ENCODE data around the gene SERPINB11. TPM values are rescaled to one million over a fixed set of nuclear protein-coding genes. Genes with fewer than 3 reads are reported as not detected.

Gene SERPINB11
- total RNA-seq, 2 experiments from 2014 or later, result not detected

DNA sequence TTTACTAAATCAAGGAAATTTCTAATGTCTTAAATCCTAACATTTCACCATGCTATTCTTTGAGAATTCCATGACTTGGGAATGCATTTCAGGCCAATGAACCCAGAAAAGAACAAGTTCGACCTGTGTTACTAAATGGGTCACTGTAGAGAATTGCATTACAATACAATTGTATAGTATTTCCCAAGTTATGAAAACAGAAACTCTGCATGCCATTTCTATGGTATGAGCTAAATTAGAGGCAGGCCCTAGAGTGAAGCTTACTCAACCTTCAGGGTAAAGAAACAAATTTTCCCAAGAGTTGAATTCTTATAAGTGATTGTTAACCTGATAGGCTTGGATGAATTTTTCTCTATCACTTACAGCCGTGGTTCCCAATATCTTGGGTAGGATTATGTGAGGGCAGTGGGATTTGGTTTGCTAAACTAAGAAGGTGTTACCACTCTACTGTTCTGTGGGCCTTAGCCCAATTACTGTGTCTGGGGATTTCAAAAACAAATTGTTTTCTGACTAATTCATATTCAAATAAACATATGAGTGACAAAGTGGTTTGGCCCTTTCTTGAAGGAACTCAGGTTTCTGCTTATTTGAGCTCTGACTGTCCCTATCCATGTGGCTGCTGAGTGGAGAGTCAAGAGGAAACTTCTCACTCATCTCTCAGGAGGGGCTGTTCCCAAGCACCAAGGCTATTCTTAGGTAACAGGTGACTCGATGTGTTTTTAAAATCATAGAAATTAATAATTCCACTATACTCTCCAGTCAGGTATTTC is 61.3 kb downstream of the SERPINB11 start:
- POLR2A ChIA-PET, result interaction anchor here (0.7 to 1.1 kb wide), 2 partner anchors 22 to 125 kb away, joined by 3 to 10 read pairs; no protein-coding TSS in a partner anchor
- TF ChIP-seq, protein P1, sequence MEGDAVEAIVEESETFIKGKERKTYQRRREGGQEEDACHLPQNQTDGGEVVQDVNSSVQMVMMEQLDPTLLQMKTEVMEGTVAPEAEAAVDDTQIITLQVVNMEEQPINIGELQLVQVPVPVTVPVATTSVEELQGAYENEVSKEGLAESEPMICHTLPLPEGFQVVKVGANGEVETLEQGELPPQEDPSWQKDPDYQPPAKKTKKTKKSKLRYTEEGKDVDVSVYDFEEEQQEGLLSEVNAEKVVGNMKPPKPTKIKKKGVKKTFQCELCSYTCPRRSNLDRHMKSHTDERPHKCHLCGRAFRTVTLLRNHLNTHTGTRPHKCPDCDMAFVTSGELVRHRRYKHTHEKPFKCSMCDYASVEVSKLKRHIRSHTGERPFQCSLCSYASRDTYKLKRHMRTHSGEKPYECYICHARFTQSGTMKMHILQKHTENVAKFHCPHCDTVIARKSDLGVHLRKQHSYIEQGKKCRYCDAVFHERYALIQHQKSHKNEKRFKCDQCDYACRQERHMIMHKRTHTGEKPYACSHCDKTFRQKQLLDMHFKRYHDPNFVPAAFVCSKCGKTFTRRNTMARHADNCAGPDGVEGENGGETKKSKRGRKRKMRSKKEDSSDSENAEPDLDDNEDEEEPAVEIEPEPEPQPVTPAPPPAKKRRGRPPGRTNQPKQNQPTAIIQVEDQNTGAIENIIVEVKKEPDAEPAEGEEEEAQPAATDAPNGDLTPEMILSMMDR (conservative IDR thresholded peaks at IDR 0.05; ENCODE audit: low read length), result no peak
- TF ChIP-seq EZH2phosphoT487 (IDR thresholded peaks at IDR 0.05; ENCODE audit: borderline replicate concordance, low read depth, low read length), result no peak
- Histone ChIP-seq H2AFZ (ENCODE audit: low read length) (no peak overlapping the region), H3K9me3 (ENCODE audit: low read length) (no peaks in the 10 kb centered on the region), H4K20me1 (ENCODE audit: insufficient read depth, low read length) (no peaks in the 10 kb centered on the region), H3K4me2 (ENCODE audit: low read length) (no peak overlapping the region), H3K79me2 (ENCODE audit: insufficient read depth, low read depth, low read length) (no peaks in the 10 kb centered on the region), H3K9me2 (ENCODE audit: insufficient read depth, low read length) (no peaks in the 10 kb centered on the region), H3K36me3 (ENCODE audit: insufficient read depth, low read length) (no peaks in the 10 kb centered on the region), H3K4me1 (ENCODE audit: insufficient read depth, low read length, poor library complexity, severe bottlenecking) (no peaks in the 10 kb centered on the region), H3K4me3 (ENCODE audit: low read depth, low read length, poor library complexity, severe bottlenecking) (no peak overlapping the region), H3K27ac (ENCODE audit: low read depth, low read length, poor library complexity, severe bottlenecking) (no peak overlapping the region)
- intact Hi-C loops (cut with micrococcal nuclease; ENCODE audit: unreplicated experiment), result no loop called here
- CTCF ChIA-PET (ENCODE audit: unreplicated experiment), result no interaction called here
- DNase-seq (ENCODE audit: low spot score), result no peak
- BruUV-seq (replicated peaks), result no TSS peak

DNA sequence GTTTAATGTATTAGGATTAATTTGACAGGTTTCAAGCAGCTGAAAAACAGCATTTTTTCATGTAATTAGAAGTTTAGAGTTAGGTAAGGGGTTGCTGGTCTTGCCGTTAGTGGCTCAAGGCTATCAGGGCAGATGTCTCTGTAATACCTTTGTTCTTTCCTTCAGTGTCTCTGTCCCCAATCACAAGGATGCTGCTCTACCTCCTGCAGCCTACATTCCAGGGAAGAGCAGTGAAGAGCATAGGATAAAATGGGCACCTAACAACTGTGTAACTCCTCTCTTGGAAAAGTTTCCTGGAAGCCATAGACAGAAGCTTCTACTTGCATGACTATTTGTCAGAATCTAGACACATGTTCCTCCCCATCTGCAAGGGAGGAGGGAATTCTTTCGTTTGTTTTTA is 63.1 kb downstream of the SERPINB11 start:
- no peak for DNase-seq (ENCODE audit: low spot score)
- H3K27ac ChIP-seq (ENCODE audit: low read depth, low read length, poor library complexity, severe bottlenecking), result no peak overlapping the region
- TF ChIP-seq, protein P1 (conservative IDR thresholded peaks at IDR 0.05; ENCODE audit: low read length), result no peak
- no peak for TF ChIP-seq EZH2phosphoT487 (IDR thresholded peaks at IDR 0.05; ENCODE audit: borderline replicate concordance, low read depth, low read length)
- no TSS peak for BruUV-seq (replicated peaks)
- no peaks in the 10 kb centered on the region for H3K9me2 ChIP-seq (ENCODE audit: insufficient read depth, low read length)
- no peaks in the 10 kb centered on the region for H3K9me3 ChIP-seq (ENCODE audit: low read length)
- ChIA-PET POLR2A (no interaction called here), CTCF (ENCODE audit: unreplicated experiment) (no interaction called here)
- H3K4me3 ChIP-seq (ENCODE audit: low read depth, low read length, poor library complexity, severe bottlenecking), result no peak overlapping the region
- no peak overlapping the region for H3K4me2 ChIP-seq (ENCODE audit: low read length)
- no peaks in the 10 kb centered on the region for H3K4me1 ChIP-seq (ENCODE audit: insufficient read depth, low read length, poor library complexity, severe bottlenecking)
- H2AFZ ChIP-seq (ENCODE audit: low read length), result no peak overlapping the region
- no peaks in the 10 kb centered on the region for H3K36me3 ChIP-seq (ENCODE audit: insufficient read depth, low read length)
- H3K79me2 ChIP-seq (ENCODE audit: insufficient read depth, low read depth, low read length), result no peaks in the 10 kb centered on the region
- intact Hi-C loops (cut with micrococcal nuclease; ENCODE audit: unreplicated experiment), result no loop called here
- H4K20me1 ChIP-seq (ENCODE audit: insufficient read depth, low read length), result no peaks in the 10 kb centered on the region

Other genes with a start within 250 kb of the SERPINB11 start
- not detected in 2 replicates for gene SERPINB5, start 226.0 kb upstream of the SERPINB11 start, total RNA-seq (2014; rRNA removed; shearing (Covaris generic))
- not detected in 2 replicates for gene SERPINB5, start 226.0 kb upstream of the SERPINB11 start, total RNA-seq (2022)
- gene SERPINB12, start 160.6 kb upstream of the SERPINB11 start, total RNA-seq (2014; rRNA removed; shearing (Covaris generic)), result not detected in 2 replicates
- not detected in 2 replicates for gene SERPINB12, start 160.6 kb upstream of the SERPINB11 start, total RNA-seq (2022)
- not detected in 2 replicates for gene SERPINB13, start 115.6 kb upstream of the SERPINB11 start, total RNA-seq (2014; rRNA removed; shearing (Covaris generic))
- not detected in 2 replicates for gene SERPINB13, start 115.6 kb upstream of the SERPINB11 start, total RNA-seq (2022)
- gene SERPINB4, start 58.7 kb upstream of the SERPINB11 start, total RNA-seq (2014; rRNA removed; shearing (Covaris generic)), result not detected in 2 replicates
- not detected in 2 replicates for gene SERPINB4, start 58.7 kb upstream of the SERPINB11 start, total RNA-seq (2022)
- not detected in 2 replicates for gene SERPINB3, start 41.1 kb upstream of the SERPINB11 start, total RNA-seq (2014; rRNA removed; shearing (Covaris generic))
- gene SERPINB3, start 41.1 kb upstream of the SERPINB11 start, total RNA-seq (2022), result not detected in 2 replicates
- gene SERPINB7, start 72.5 kb downstream of the SERPINB11 start, total RNA-seq (2014; rRNA removed; shearing (Covaris generic)), result not detected in 2 replicates
- gene SERPINB7, start 72.5 kb downstream of the SERPINB11 start, total RNA-seq (2022), result not detected in 2 replicates
- not detected in 2 replicates for gene SERPINB2, start 184.7 kb downstream of the SERPINB11 start, total RNA-seq (2014; rRNA removed; shearing (Covaris generic))
- not detected in 2 replicates for gene SERPINB2, start 184.7 kb downstream of the SERPINB11 start, total RNA-seq (2022)
- not detected in 2 replicates for gene SERPINB10, start 205.0 kb downstream of the SERPINB11 start, total RNA-seq (2014; rRNA removed; shearing (Covaris generic))
- gene SERPINB10, start 205.0 kb downstream of the SERPINB11 start, total RNA-seq (2022), result not detected in 2 replicates
- not detected in 2 replicates for gene HMSD, start 246.3 kb downstream of the SERPINB11 start, total RNA-seq (2014; rRNA removed; shearing (Covaris generic))
- not detected in 2 replicates for gene HMSD, start 246.3 kb downstream of the SERPINB11 start, total RNA-seq (2022)

Data from OCI-LY7 (cell line).